SK-N-SH (cell line): ENCODE data around the gene AGBL5. TPM values are rescaled to one million over a fixed set of nuclear protein-coding genes. Genes with fewer than 3 reads are reported as not detected.

Experiments used
- CTCF ChIA-PET: fragments of 300-600, 350-600 bp; formaldehyde crosslinking; extraction: SDS; loops from one replicate; lab custom pipeline; 2021; lab: Yijun Ruan, JAX
- POLR2A ChIA-PET: fragments of 350-600 bp; sonication (Branson Sonifier 250); formaldehyde crosslinking; extraction: SDS; loops from one replicate; lab custom pipeline; 2020; ENCODE audit warnings: antibody characterized with exemption, inconsistent platforms; lab: Yijun Ruan, JAX
- DNase-seq: peaks from one replicate; pipeline ENCODE4 v3.0.0; 2012
- H2AFZ ChIP-seq: fragments of 200-600 bp; sonication (generic); 2 replicates; pipeline ENCODE4 v1.8.1; 2016; ENCODE audit warnings: antibody characterized with exemption, mild to moderate bottlenecking, low read depth
- H3F3A ChIP-seq: fragments of 200-600 bp; sonication (generic); replicated peaks from 2 replicates; pipeline ENCODE3; 2016; ENCODE audit warnings: antibody characterized with exemption, mild to moderate bottlenecking; ENCODE audit not compliant: insufficient read depth
- H3K27ac ChIP-seq, 2 experiments: fragments of 200-500 bp in 1 of 2; fragments of 200-600 bp in 1 of 2; sonication (Bioruptor generic) in 1 of 2; sonication (generic), shearing (Covaris generic) in 1 of 2; 2 replicates each; pipeline versions ENCODE4 v1.5.1 to v1.6.1; 2014 to 2016; ENCODE audit warnings: low read depth in 2 of 2, inconsistent platforms in 1 of 2, low read length in 1 of 2, mild to moderate bottlenecking in 1 of 2, mixed read lengths in 1 of 2
- H3K27me3 ChIP-seq: fragments of 200-600 bp; sonication (generic), shearing (Covaris generic); 2 replicates; pipeline ENCODE4 v1.6.1; 2016; ENCODE audit warnings: mixed run types; ENCODE audit not compliant: insufficient read depth
- H3K36me3 ChIP-seq, 2 experiments: fragments of 200-500 bp in 1 of 2; fragments of 200-600 bp in 1 of 2; sonication (Bioruptor generic) in 1 of 2; sonication (generic) in 1 of 2; replicated peaks in 1 of 2; 2 replicates each; pipeline versions ENCODE3 to v1.5.1; 2014 to 2016; ENCODE audit warnings: low read length in 1 of 2, mild to moderate bottlenecking in 1 of 2; ENCODE audit not compliant: insufficient read depth in 2 of 2, control insufficient read depth in 1 of 2
- H3K4me1 ChIP-seq, 2 experiments: fragments of 200-500 bp in 1 of 2; fragments of 200-600 bp in 1 of 2; sonication (Bioruptor generic) in 1 of 2; sonication (generic), shearing (Covaris generic) in 1 of 2; 2 replicates each; pipeline versions ENCODE4 v1.5.1 to v1.6.1; 2014 to 2016; ENCODE audit warnings: low read depth in 1 of 2, low read length in 1 of 2, mixed run types in 1 of 2; ENCODE audit not compliant: insufficient read depth in 2 of 2, control insufficient read depth in 1 of 2
- H3K4me2 ChIP-seq: fragments of 200-600 bp; sonication (generic), shearing (Covaris generic); 2 replicates; pipeline ENCODE4 v1.6.1; 2017; ENCODE audit warnings: mixed run types
- H3K4me3 ChIP-seq, 2 experiments: fragments of 200-500 bp in 1 of 2; fragments of 200-600 bp in 1 of 2; sonication (Bioruptor generic) in 1 of 2; sonication (generic), shearing (Covaris generic) in 1 of 2; 2 replicates each; pipeline versions ENCODE4 v1.5.1 to v1.8.1; 2014 to 2016; ENCODE audit warnings: low read depth in 2 of 2, inconsistent platforms in 1 of 2, low read length in 1 of 2, mild to moderate bottlenecking in 1 of 2, mixed read lengths in 1 of 2, moderate library complexity in 1 of 2
- H3K79me2 ChIP-seq: fragments of 200-600 bp; sonication (generic); 2 replicates; pipeline ENCODE4 v1.8.1; 2017; ENCODE audit warnings: mild to moderate bottlenecking; ENCODE audit not compliant: insufficient read depth
- H3K9ac ChIP-seq: fragments of 200-600 bp; sonication (generic); 2 replicates; pipeline ENCODE4 v1.6.1; 2017; ENCODE audit warnings: mixed run types
- H3K9me2 ChIP-seq: fragments of 200-600 bp; sonication (generic); 2 replicates; pipeline ENCODE4 v1.6.1; 2017; ENCODE audit warnings: mixed run types
- H3K9me3 ChIP-seq: fragments of 200-600 bp; sonication (generic); 2 replicates; pipeline ENCODE4 v1.6.1; 2017; ENCODE audit warnings: mixed run types, mild to moderate bottlenecking, moderate library complexity
- H4K20me1 ChIP-seq: fragments of 200-600 bp; sonication (generic); 2 replicates; pipeline ENCODE4 v1.6.1; 2017; ENCODE audit warnings: mild to moderate bottlenecking, mixed run types; ENCODE audit not compliant: insufficient read depth
- CHD2 ChIP-seq: fragments of 150-350 bp; IDR thresholded peaks from 2 replicates; pipeline ENCODE4 v1.6.1; 2018; ENCODE audit warnings: low read length; ENCODE audit not compliant: partially characterized antibody
- CTCF ChIP-seq: fragments of 200-600 bp; sonication (generic); IDR thresholded peaks from 2 replicates; pipeline ENCODE4 v1.6.1; 2017; ENCODE audit warnings: antibody characterized with exemption, mild to moderate bottlenecking, moderate library complexity
- ELF1 ChIP-seq: IDR thresholded peaks from 2 replicates; pipeline ENCODE4 v1.4.0; 2012
- EZH2phosphoT487 ChIP-seq: fragments of 200-600 bp; sonication (generic); IDR thresholded peaks from 2 replicates; pipeline ENCODE4 v1.6.1; 2017; ENCODE audit warnings: low read depth, mixed run types, mild to moderate bottlenecking, antibody characterized with exemption, moderate library complexity, borderline replicate concordance
- FOXM1 ChIP-seq: IDR thresholded peaks from 2 replicates; pipeline ENCODE4 v1.4.0; 2012; ENCODE audit warnings: low read depth, mild to moderate bottlenecking
- GATA2 ChIP-seq: sonication (generic); formaldehyde crosslinking; IDR thresholded peaks from 2 replicates; pipeline ENCODE4 v1.5.0; 2020; ENCODE audit warnings: mild to moderate bottlenecking, missing genetic modification reagents
- JUND ChIP-seq: IDR thresholded peaks from 2 replicates; pipeline ENCODE4 v1.4.0; 2012
- MEF2A ChIP-seq: IDR thresholded peaks from 2 replicates; pipeline ENCODE4 v1.4.0; 2012; ENCODE audit warnings: low read depth, borderline replicate concordance
- NFIC ChIP-seq: IDR thresholded peaks from 2 replicates; pipeline ENCODE4 v1.4.0; 2012; ENCODE audit warnings: borderline replicate concordance
- NRF1 ChIP-seq: IDR thresholded peaks from 2 replicates; pipeline ENCODE4 v1.6.1; 2012; ENCODE audit warnings: low read depth, mild to moderate bottlenecking, low read length
- PBX3 ChIP-seq: IDR thresholded peaks from 2 replicates; pipeline ENCODE4; 2012
- POLR2AphosphoS5 ChIP-seq: IDR thresholded peaks from 2 replicates; pipeline ENCODE4 v1.6.1; 2012; ENCODE audit warnings: low read depth, low read length
- REST ChIP-seq: IDR thresholded peaks from 2 replicates; pipeline ENCODE4 v1.6.1; 2012; ENCODE audit warnings: mild to moderate bottlenecking, low read depth, low read length, moderate library complexity
- SMC3 ChIP-seq: IDR thresholded peaks from 2 replicates; pipeline ENCODE4 v1.6.1; 2012; ENCODE audit warnings: low read depth, low read length, improper control_type of control experiment
- TEAD4 ChIP-seq: IDR thresholded peaks from 2 replicates; pipeline ENCODE4 v1.4.0; 2012; ENCODE audit warnings: mild to moderate bottlenecking, borderline replicate concordance; ENCODE audit not compliant: insufficient read depth
- USF1 ChIP-seq: IDR thresholded peaks from 2 replicates; pipeline ENCODE4 v1.4.0; 2012; ENCODE audit warnings: low read depth, borderline replicate concordance
- USF2 ChIP-seq: fragments of 150-350 bp; IDR thresholded peaks from 2 replicates; pipeline ENCODE4 v1.6.1; 2017; ENCODE audit warnings: antibody characterized with exemption, low read length, low read depth, borderline replicate concordance
- ZBTB33 ChIP-seq: IDR thresholded peaks from 2 replicates; pipeline ENCODE4 v1.4.0; 2012; ENCODE audit warnings: low read depth, borderline replicate concordance
- WGBS: methylation state at CpG from one replicate; pipeline ENCODE4 v1.1.6; 2017; ENCODE audit warnings: low lambda C conversion rate; 5-methylcytosine and 5-hydroxymethylcytosine counted together
- polyA plus RNA-seq, 3 experiments: library from polyadenylated mRNA; depleted of rRNA; stranded (reverse); fragments of >200 nt; gene quantifications; 2 replicates each; pipeline ENCODE4 v1.2.3, GENCODE V29; 2012
- TF ChIP-seq, protein P1 (sequence below): fragments of 150-350 bp; IDR thresholded peaks from 2 replicates; pipeline ENCODE4 v1.6.1; 2016; ENCODE audit warnings: mild to moderate bottlenecking, low read depth, low read length

Gene AGBL5
- polyA plus RNA-seq, 1 of the 3 experiments (the other 2 are of a cell fraction), result 45.5 TPM

DNA sequence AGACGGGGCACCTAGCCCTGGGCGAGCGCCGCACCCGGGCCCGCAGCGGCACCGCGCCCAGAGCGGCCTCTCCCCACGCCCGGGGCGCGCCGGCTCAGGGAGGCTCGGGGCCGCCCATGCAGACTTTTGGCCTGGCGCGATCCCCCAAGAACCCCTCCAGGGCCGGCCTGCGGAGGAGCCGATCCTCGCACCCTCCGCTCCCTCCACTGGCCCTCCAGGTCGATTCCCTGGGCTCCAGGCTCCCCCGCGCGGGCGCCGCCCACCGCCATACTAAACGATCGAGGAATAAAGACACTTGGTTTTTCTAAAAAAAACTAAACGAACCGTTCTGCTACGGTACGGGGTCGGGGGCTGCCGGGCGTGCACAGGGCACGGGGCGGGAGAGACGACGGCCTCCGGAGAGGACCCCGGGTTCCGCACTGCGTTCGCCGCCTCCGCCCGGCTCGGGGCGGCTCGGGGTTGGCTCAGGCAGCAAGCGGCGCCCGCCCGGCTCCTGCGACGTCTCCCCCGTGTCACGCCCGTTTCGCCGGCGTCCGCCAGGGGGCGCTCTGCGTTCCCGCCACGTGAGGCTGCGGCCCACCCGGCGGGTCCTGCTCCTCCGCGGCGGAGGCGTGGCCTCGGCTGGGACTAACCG is 34.7 kb downstream of the AGBL5 start:
- peak overlapping the region; percentile 61 for H3K9ac ChIP-seq
- peaks cover 9 to 46% of the 10 kb centered on the region in 2 experiments; a peak in 3 of 4 replicates for H3K4me1 ChIP-seq
- WGBS, result 2% methylated on average over 41 of the region's 81 CpGs
- H3K9me2 ChIP-seq, result no peaks in the 10 kb centered on the region
- H3K79me2 ChIP-seq, result peaks cover 6% of the 10 kb centered on the region
- POLR2A ChIA-PET, result interaction anchor here (0.7 to 6.7 kb wide), 13 partner anchors 8 to 196 kb away, joined by 3 to 63 read pairs (median 5); partner anchors contain the start of genes ABHD1, AGBL5, EMILIN1 and OST4
- peak overlapping the region; percentile 74; the same call in 1 of the 2 replicates for H2AFZ ChIP-seq
- peak overlapping the region; percentile 65 to 75 for H3K4me3 ChIP-seq
- H3K36me3 ChIP-seq, result peaks cover 8 to 38% of the 10 kb centered on the region in 2 experiments
- peak overlapping the region; percentile 89 for H3K4me2 ChIP-seq
- H3K27ac ChIP-seq, result peak overlapping the region; percentile 37 to 89; a peak in 3 of 4 replicates
- no peaks in the 10 kb centered on the region for H3K9me3 ChIP-seq
- peaks cover 16% of the 10 kb centered on the region; the same call in 1 of the 2 replicates for H4K20me1 ChIP-seq
- CTCF ChIA-PET, result interaction anchor here (0.7 to 14.6 kb wide), 31 partner anchors 9 to 283 kb away, joined by 3 to 227 read pairs (median 6); partner anchors contain the start of genes ABHD1, AGBL5, OST4 and TMEM214
- H3F3A ChIP-seq, result peaks cover 7% of the 10 kb centered on the region
- no peaks in the 10 kb centered on the region for H3K27me3 ChIP-seq
- DNase-seq, result peak; percentile 100
- 0 out of 2 replicates have a peak, but pooled peaks have one; percentile 50 for TF ChIP-seq REST
- peak; percentile 79; the same call in 1 of the 2 replicates for TF ChIP-seq USF1
- TF ChIP-seq FOXM1, result no peak
- no peak; the same call in 1 of the 2 replicates for TF ChIP-seq JUND
- TF ChIP-seq POLR2AphosphoS5, result peak; percentile 85; the same call in 1 of the 2 replicates
- TF ChIP-seq, protein P1, sequence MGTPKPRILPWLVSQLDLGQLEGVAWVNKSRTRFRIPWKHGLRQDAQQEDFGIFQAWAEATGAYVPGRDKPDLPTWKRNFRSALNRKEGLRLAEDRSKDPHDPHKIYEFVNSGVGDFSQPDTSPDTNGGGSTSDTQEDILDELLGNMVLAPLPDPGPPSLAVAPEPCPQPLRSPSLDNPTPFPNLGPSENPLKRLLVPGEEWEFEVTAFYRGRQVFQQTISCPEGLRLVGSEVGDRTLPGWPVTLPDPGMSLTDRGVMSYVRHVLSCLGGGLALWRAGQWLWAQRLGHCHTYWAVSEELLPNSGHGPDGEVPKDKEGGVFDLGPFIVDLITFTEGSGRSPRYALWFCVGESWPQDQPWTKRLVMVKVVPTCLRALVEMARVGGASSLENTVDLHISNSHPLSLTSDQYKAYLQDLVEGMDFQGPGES, result no peak
- peak; percentile 76 for TF ChIP-seq SMC3
- TF ChIP-seq TEAD4, result no peak
- TF ChIP-seq USF2, result peak; percentile 59; the same call in 1 of the 2 replicates
- TF ChIP-seq NFIC, result 0 out of 2 replicates have a peak, but pooled peaks have one; percentile 21
- TF ChIP-seq EZH2phosphoT487, result no peak
- TF ChIP-seq GATA2 (CRISPR knock-in tag), result no peak
- TF ChIP-seq ZBTB33, result peak; percentile 76; the same call in 1 of the 2 replicates
- TF ChIP-seq MEF2A, result no peak
- no peak for TF ChIP-seq NRF1
- TF ChIP-seq PBX3, result peak; percentile 67
- TF ChIP-seq CTCF, result peak; percentile 69
- TF ChIP-seq ELF1, result peak; percentile 52; the same call in 1 of the 2 replicates
- TF ChIP-seq CHD2, result peak; percentile 87
